Measurements from ENCODE around the gene HAVCR1.
"Not testable (repeated sequence)": the region's sequence is repeated elsewhere in the genome, so short reads cannot be mapped to it uniquely, and the experiment has no call there.

HAVCR1 gene

DNA sequence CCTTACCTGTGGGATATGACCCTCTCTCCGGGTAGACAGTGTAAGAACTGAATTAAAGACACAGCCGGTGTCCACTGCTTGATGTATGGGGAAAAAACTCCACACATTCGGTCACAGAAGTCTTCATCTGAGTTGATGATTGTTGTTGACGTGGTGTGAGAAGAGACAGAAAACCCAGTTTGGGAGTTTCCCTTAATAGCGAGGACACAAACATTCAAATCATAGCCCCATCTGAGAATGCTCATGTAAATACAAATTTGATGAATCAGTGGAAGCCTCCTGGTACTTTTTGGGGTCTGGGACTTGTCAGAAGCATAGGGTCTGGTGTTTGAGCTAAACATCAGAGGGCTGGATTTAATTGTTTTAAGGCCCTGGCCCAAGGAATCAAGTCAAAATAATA is 11.0 kb downstream of the HAVCR1 start:
- DNase-seq, result no peak

DNA sequence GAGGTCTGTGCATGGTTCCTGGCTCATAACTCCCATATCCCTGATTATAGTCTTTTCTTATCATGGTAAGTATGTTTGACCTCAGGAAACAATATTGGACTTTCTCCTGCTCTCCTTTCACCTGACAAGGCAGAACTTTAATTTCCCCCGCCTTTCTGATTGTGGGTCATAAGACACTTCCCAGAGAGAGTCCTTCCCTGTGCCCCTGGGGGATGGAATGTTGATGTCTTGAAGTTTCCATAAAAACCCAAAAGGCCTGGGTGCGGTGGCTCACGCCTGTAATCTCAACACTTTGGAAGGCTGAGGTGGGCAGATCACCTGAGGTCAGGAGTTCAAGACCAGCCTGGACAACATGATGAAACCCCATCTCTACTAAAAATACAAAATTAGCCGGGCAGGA is 11.9 kb downstream of the HAVCR1 start:
- DNase-seq, result not testable (repeated sequence)

- DNase-seq, result no peak
These were observed 12.9 kb downstream of the HAVCR1 start for GRCh38 chr5:157046041-157046440.

- DNase-seq, result no peak
These were observed 13.3 kb downstream of the HAVCR1 start for GRCh38 chr5:157045601-157046000.

- DNase-seq, result no peak
These were observed 20.2 kb downstream of the HAVCR1 start for GRCh38 chr5:157038568-157039187.

- DNase-seq, result not testable (repeated sequence)
These were observed 24.5 kb downstream of the HAVCR1 start for GRCh38 chr5:157034106-157035072.

DNA sequence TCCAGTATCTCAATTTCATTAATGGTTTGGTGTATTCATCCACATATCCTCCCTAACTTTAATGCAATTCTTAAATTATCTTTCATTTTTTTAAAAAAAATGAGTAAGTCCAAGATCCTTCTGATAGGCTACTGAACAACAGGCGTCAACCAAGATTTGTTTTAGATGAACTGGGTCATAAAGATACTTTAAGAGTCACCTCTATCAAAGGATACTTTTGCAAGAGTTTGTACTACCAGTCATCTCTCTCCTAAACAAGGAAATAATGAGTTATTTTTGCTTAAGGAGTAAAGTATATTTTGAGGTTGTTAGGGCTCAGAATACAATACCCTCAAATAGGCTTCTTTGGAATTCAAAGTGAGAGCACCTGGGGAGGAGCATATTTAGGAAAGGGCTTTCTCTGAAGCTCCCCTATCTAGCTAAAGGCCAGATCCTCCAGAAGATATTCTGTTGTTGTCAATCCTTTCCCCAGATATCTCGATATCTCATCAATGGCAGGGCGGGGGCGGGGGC is 25.8 kb downstream of the HAVCR1 start:
- no peak for DNase-seq

DNA sequence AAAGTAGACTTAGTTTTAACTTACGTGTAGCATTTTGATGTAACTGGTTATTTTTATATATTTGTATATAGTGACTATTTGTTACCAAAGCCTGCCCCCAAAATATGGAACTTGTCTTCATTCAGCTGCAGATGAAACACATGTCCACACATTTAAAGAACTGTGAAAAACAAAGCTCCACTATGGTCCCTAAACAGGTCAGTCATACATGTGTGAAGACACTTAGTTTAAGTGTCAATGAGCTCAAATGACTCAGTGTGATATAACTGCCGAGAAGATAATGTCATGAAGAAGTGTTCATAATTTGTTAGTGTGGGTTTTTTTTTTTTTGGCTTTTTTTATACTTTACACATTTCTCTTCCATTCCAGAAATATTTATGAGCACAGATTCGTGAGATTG is 28.2 kb downstream of the HAVCR1 start:
- no peak for DNase-seq

GRCh38 chr5:157029457-157029856 is 29.5 kb downstream of the HAVCR1 start:
- DNase-seq, result no peak

DNA sequence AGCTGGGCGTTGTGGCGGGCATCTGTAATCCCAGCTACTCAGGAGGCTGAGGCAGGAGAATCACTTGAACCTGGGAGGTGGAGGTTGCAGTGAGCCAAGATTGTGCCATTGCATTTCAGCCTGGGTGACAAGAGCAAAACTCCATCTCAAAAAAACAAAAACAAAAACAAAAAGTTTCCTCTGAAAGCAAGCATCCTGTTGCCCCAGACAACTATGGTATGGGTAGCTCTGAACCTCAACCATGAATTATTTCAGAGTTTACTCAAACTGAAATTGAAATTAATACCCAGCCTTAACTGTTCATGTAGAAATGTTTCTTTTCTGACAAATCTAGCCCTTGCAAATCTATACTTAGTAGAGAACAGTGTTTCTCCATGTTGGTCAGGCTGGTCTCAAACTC is 31.3 kb downstream of the HAVCR1 start:
- not testable (repeated sequence) for DNase-seq

GRCh38 chr5:157026789-157027424 is 32.0 kb downstream of the HAVCR1 start:
- DNase-seq, result no peak

GRCh38 chr5:157025093-157025698 is 33.7 kb downstream of the HAVCR1 start:
- DNase-seq, result no peak

GRCh38 chr5:157024208-157024959 is 34.5 kb downstream of the HAVCR1 start:
- no peak for DNase-seq

DNA sequence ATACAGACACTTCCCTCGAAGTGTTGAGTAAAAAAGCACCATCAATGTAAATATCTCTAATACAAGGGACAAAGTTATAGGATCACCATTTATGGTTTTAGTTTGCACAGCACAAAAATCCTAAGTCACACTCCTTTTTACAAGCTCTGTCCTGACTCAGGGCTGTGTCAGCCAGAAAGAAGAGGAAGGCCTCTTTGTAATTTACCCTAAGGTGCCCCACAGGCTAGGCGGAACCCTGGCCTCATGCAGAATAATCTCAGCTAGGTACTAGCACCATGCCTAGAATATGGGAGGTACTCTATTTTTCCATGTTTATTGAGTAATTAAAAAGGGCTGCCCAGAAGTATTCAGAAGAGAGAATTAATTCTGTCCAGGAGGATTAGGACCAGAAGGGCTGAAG is 36.9 kb downstream of the HAVCR1 start:
- no peak for DNase-seq

DNA sequence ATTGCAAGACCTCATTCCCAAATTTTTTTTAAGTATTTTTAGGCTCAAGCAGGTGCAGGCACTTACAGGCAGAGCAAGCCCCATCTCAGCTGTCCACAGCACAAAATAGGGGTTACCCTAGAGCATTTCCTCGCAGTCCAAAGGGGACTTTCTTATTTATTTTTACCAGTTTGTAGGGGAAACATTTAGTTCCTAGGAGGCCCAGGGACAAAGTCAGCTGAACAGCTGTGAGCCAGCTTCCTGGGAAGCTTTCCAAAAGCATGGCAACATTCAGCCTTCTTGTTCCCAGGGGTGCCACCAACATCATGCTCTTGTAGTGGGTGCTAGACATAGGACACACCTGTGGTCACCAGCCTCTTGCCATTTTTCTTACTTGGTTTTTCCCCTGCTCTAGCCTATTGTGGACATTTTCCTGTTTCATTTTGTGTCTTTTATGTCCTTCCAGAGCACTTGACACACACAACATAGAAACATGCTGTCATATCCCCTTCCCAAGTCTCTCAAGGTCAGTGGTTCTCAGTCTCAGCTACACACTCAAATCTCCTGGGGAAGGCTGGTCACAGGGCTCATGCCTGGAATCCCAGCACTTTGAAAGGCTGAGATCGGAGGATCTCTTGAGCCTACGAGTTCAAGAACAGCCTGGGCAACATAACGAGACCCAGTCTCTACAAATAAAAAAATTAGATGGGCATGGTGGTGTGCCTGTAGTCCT is 38.2 kb downstream of the HAVCR1 start:
- no peak for DNase-seq

- DNase-seq, result no peak
These were observed 38.9 kb downstream of the HAVCR1 start for GRCh38 chr5:157020002-157020401.

DNA sequence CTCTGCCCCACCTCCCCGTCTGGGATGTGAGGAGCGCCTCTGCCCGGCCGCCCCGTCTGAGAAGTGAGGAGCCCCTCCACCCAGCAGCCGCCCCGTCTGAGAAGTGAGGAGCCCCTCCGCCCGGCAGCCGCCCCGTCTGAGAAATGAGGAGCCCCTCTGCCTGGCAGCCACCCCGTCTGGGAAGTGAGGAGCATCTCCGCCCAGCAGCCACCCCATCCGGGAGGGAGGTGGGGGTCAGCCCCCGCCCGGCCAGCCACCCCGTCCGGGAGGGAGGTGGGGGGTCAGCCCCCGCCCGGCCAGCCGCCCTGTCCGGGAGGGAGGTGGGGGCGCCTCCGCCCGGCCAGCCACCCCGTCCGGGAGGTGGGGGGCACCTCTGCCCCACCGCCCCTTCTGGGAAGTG is 44.8 kb downstream of the HAVCR1 start:
- not testable (repeated sequence) for DNase-seq

- DNase-seq, result no peak
These were observed 52.7 kb downstream of the HAVCR1 start for GRCh38 chr5:157006262-157006661.

DNA sequence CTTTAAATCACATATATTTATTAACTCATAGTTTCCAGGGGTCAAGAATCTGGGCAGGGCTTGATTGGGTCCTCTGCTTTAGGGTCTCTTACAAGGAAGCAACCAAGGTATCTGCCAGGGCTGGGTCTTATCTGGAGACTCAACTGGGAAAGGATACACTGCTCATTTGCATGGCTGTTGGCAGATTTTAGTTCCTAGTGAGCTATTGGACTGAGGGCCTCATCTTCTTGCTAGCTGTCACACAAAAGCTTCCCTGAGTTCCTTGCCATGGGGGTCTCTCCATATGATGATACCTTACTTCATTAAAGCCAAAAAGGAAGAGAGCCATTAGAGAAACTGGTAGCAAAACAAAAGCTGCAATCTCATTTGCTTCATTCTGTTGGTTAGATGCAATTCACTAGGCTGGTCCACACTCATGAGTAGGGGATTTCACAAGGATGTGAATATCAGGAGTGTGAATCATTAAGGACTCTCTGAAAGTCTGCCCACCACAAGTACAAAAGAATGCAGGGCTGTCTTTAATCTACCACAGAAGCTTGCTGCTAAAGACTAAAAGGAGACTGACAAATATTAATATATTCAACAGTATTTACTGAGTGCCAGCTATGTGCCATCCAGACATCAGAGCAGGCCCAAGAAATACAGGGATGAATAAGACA is 53.9 kb downstream of the HAVCR1 start:
- DNase-seq, result no peak

- DNase-seq, result no peak
These were observed 67.2 kb downstream of the HAVCR1 start for GRCh38 chr5:156991714-156992113.

GRCh38 chr5:156984064-156984463 is 74.9 kb downstream of the HAVCR1 start:
- DNase-seq, result no peak
